Measurements from ENCODE around the gene TMEM254.

Gene TMEM254

GRCh38 chr10:80122110-80122710, 43.7 kb downstream of the TMEM254 start:
- no peak for TF ChIP-seq CTCF (IDR thresholded peaks at IDR 0.05; ENCODE audit: low read length)
- TF ChIP-seq EZH2 (IDR thresholded peaks at IDR 0.05; ENCODE audit: borderline replicate concordance, low read length), result no peak
- Histone ChIP-seq H3K4me3 (ENCODE audit: low read depth, low read length, poor library complexity, severe bottlenecking) (no peak overlapping the region), H3K4me1 (ENCODE audit: insufficient read depth, low read length, severe bottlenecking) (no peaks in the 10 kb centered on the region), H3K9me2 (ENCODE audit: low read depth, low read length) (no peaks in the 10 kb centered on the region), H3K79me2 (ENCODE audit: insufficient read depth, low read length) (no peaks in the 10 kb centered on the region), H3K9ac (ENCODE audit: low read length) (no peak overlapping the region), H2AFZ (ENCODE audit: low read length) (no peak overlapping the region), H3K27me3 (ENCODE audit: insufficient read depth, low read length) (no peaks in the 10 kb centered on the region), H3K36me3 (ENCODE audit: insufficient read depth, low read length) (no peaks in the 10 kb centered on the region), H3K9me3 (ENCODE audit: low read length) (no peaks in the 10 kb centered on the region), H4K20me1 (ENCODE audit: insufficient read depth, low read length) (no peaks in the 10 kb centered on the region), H3K27ac (ENCODE audit: low read depth, low read length, poor library complexity, severe bottlenecking) (no peak overlapping the region), H3K4me2 (ENCODE audit: low read length) (no peak overlapping the region), H3F3A (ENCODE audit: insufficient read depth, low read length) (no peaks in the 10 kb centered on the region)

- Histone ChIP-seq H3K36me3 (ENCODE audit: insufficient read depth, low read length) (no peaks in the 10 kb centered on the region), H3K27me3 (ENCODE audit: insufficient read depth, low read length) (no peaks in the 10 kb centered on the region), H3K4me3 (ENCODE audit: low read depth, low read length, poor library complexity, severe bottlenecking) (no peak overlapping the region), H2AFZ (ENCODE audit: low read length) (no peak overlapping the region), H3K27ac (ENCODE audit: low read depth, low read length, poor library complexity, severe bottlenecking) (no peak overlapping the region), H3K4me2 (ENCODE audit: low read length) (no peak overlapping the region), H3K9ac (ENCODE audit: low read length) (no peak overlapping the region), H3K9me2 (ENCODE audit: low read depth, low read length) (no peaks in the 10 kb centered on the region), H3K9me3 (ENCODE audit: low read length) (no peaks in the 10 kb centered on the region), H3K4me1 (ENCODE audit: insufficient read depth, low read length, severe bottlenecking) (no peaks in the 10 kb centered on the region), H3F3A (ENCODE audit: insufficient read depth, low read length) (no peaks in the 10 kb centered on the region), H3K79me2 (ENCODE audit: insufficient read depth, low read length) (no peaks in the 10 kb centered on the region), H4K20me1 (ENCODE audit: insufficient read depth, low read length) (no peaks in the 10 kb centered on the region)
- TF ChIP-seq CTCF (IDR thresholded peaks at IDR 0.05; ENCODE audit: low read length) (no peak), EZH2 (IDR thresholded peaks at IDR 0.05; ENCODE audit: borderline replicate concordance, low read length) (no peak)
Measured at GRCh38 chr10:80122746-80123145, 44.3 kb downstream of the TMEM254 start.

- Histone ChIP-seq H3K9me3 (ENCODE audit: low read length) (no peaks in the 10 kb centered on the region), H3K9ac (ENCODE audit: low read length) (no peak overlapping the region), H4K20me1 (ENCODE audit: insufficient read depth, low read length) (no peaks in the 10 kb centered on the region), H3K4me1 (ENCODE audit: insufficient read depth, low read length, severe bottlenecking) (no peaks in the 10 kb centered on the region), H3K27ac (ENCODE audit: low read depth, low read length, poor library complexity, severe bottlenecking) (no peak overlapping the region), H3K79me2 (ENCODE audit: insufficient read depth, low read length) (no peaks in the 10 kb centered on the region), H3K4me3 (ENCODE audit: low read depth, low read length, poor library complexity, severe bottlenecking) (no peak overlapping the region), H2AFZ (ENCODE audit: low read length) (no peak overlapping the region), H3K36me3 (ENCODE audit: insufficient read depth, low read length) (no peaks in the 10 kb centered on the region), H3K9me2 (ENCODE audit: low read depth, low read length) (no peaks in the 10 kb centered on the region), H3K4me2 (ENCODE audit: low read length) (no peak overlapping the region), H3K27me3 (ENCODE audit: insufficient read depth, low read length) (no peaks in the 10 kb centered on the region), H3F3A (ENCODE audit: insufficient read depth, low read length) (no peaks in the 10 kb centered on the region)
- TF ChIP-seq EZH2 (IDR thresholded peaks at IDR 0.05; ENCODE audit: borderline replicate concordance, low read length) (no peak), CTCF (IDR thresholded peaks at IDR 0.05; ENCODE audit: low read length) (no peak)
Measured at GRCh38 chr10:80126876-80127275, 48.4 kb downstream of the TMEM254 start.
